Dendritic cell treated with granulocyte-macrophage colony-stimulating factor and Interleukin-4, amounts not matched to agents 40 ng/mL and 50 ng/mL, for 4 days (primary cell): ENCODE data around the gene CAMK1.

Experiments used
- H3K27ac Mint-ChIP-seq: one replicate; pipeline ENCODE4 v1.8.0; 2022; ENCODE audit warnings: mild to moderate bottlenecking, mixed read lengths
- H3K27me3 Mint-ChIP-seq: one replicate; pipeline ENCODE4 v1.8.0; 2022; ENCODE audit warnings: mild to moderate bottlenecking, mixed read lengths
- H3K36me3 Mint-ChIP-seq: one replicate; pipeline ENCODE4 v1.8.0; 2022; ENCODE audit warnings: low read depth, mixed read lengths
- H3K4me1 Mint-ChIP-seq: one replicate; pipeline ENCODE4 v1.8.0; 2022; ENCODE audit warnings: low read depth, mixed read lengths
- H3K4me3 Mint-ChIP-seq: one replicate; pipeline ENCODE4 v1.8.0; 2022; ENCODE audit warnings: mild to moderate bottlenecking, moderate library complexity, mixed read lengths
- H3K9me3 Mint-ChIP-seq: one replicate; pipeline ENCODE4 v1.8.0; 2022; ENCODE audit warnings: mixed read lengths
- intact Hi-C: fragments of 100-400 bp; cut with micrococcal nuclease; formaldehyde crosslinking; loops from one replicate; pipeline ENCODE4 v1.15.0; 2022

Gene CAMK1

DNA sequence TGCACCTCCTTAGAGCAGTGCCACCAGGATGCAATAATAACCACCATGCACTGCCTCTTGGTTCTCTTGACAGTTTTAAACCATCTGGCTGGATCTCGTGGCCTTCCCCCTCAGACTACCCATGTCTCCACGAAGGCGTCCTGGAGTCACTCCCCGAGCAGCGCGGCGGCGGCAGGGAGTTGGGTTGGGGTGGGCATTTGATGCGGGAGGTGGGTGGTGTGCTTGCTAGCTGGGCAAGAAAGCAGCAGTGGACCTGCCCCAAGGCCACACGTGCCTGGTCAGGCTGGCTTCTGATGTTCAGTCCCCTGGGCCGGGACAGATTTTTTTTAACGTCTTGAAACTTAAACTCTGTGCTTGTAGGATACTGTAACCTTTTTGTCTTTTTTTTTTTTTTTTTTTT lies 36.4 kb upstream of the CAMK1 start:
- Mint-ChIP-seq H3K27ac (no peak overlapping the region), H3K4me3 (no peak overlapping the region), H3K4me1 (peaks cover 71% of the 10 kb centered on the region), H3K27me3 (no peaks in the 10 kb centered on the region), H3K9me3 (no peaks in the 10 kb centered on the region), H3K36me3 (peaks cover 92% of the 10 kb centered on the region)
- intact Hi-C loops, result no loop called here

DNA sequence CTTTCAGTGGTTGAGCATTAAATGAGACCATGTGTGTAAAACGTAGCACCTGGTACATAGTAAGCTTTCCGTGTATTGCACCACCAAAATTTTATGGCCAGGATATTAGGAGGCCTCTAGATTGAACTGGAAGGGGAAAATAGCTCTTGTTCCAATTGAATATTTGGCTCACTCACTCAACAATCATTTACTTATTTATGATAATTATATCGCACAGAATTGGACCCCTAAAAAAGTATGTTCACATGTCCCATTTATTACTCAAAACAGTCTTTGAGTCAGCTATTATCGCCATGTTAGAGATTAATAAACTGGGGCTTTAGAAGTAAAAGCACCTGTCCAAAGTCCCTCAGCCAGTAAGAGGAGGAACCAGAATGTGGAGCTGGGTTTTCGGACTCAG lies 35.2 kb upstream of the CAMK1 start:
- Mint-ChIP-seq H3K27me3 (no peaks in the 10 kb centered on the region), H3K36me3 (peaks cover 96% of the 10 kb centered on the region), H3K27ac (no peak overlapping the region), H3K4me3 (no peak overlapping the region), H3K4me1 (peaks cover 60% of the 10 kb centered on the region), H3K9me3 (no peaks in the 10 kb centered on the region)
- intact Hi-C loops, result no loop called here

DNA sequence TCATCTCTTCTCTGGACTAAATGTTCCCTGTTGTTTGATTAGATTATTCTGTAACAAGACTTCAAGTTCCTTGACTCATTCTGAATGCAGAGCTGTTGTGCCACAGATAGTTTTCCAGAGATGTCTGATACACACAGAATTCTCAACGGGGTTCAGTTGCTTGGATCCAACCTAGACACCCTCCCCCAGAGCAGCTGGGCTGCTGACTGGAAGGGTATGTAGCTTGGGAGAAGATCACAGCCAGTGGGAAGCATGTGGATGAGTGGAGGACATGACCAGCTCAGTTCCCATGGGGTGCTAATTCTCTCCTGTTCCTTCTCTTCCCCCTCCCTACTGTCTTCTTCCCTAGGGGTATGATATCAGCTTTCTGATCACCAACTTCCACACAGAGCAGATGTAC lies 33.7 kb upstream of the CAMK1 start:
- Mint-ChIP-seq H3K4me1 (peaks cover 47% of the 10 kb centered on the region), H3K36me3 (peaks cover 97% of the 10 kb centered on the region), H3K27me3 (no peaks in the 10 kb centered on the region), H3K9me3 (no peaks in the 10 kb centered on the region), H3K4me3 (no peak overlapping the region), H3K27ac (peak overlapping the region; percentile 27)
- intact Hi-C loops, result no loop called here

DNA sequence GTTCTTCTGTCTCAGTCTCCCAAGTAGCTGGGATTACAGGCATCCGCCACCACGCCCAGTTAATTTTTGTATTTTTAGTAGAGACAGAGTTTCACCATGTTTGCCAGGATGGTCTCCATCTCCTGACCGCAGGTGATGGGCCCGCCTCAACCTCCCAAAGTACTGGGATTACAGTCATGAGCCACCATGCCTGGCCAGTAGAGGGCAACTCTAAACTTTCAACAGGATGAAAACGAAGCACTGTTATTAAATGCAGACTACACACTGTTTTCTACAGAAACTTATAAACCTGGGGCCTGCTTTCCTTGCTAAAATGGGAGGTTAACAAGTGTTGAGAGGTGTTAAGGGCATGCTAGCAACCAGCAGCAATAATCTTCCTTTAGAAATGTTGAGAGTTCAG lies 30.8 kb upstream of the CAMK1 start:
- no peak overlapping the region for H3K4me3 Mint-ChIP-seq
- intact Hi-C loops, result no loop called here
- peaks cover 99% of the 10 kb centered on the region for H3K36me3 Mint-ChIP-seq
- no peaks in the 10 kb centered on the region for H3K9me3 Mint-ChIP-seq
- no peak overlapping the region for H3K27ac Mint-ChIP-seq
- no peaks in the 10 kb centered on the region for H3K27me3 Mint-ChIP-seq
- H3K4me1 Mint-ChIP-seq, result peaks cover 42% of the 10 kb centered on the region

DNA sequence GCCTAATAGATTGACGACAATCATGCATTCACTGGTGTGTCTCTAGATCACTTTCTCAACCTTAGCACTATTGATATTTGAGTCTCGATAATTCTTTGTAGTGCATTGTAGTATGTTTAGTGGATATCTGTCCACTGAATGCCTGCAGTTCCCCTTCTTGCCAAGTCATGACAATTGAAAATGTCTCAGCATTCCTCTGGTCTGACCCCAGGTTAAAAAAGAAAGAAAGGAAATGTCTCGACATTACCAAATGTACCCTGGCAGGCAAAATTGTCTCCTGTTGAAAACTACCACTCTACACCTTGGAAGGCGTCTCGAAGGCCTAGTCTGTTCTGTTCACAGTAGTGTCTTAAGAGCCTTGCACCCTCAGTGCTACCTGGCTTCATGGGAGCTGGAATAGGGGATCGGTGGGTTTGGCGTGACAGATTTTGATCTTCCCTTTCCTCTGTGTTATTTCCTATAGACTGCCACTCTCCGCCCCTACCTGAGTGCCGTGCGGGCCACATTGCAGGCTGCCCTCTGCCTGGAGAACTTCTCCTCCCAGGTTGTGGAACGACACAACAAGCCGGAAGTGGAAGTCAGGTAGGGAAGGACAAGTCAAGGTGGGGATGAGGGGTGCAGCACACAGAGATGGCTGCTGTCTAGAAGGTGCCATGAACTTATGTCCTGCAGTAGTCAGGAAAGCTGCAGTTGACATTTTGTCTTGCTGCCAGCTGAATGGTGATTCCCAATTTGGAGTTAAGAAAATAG lies 27.6 kb upstream of the CAMK1 start:
- Mint-ChIP-seq H3K27ac (no peak overlapping the region), H3K36me3 (peaks cover 99% of the 10 kb centered on the region)

DNA sequence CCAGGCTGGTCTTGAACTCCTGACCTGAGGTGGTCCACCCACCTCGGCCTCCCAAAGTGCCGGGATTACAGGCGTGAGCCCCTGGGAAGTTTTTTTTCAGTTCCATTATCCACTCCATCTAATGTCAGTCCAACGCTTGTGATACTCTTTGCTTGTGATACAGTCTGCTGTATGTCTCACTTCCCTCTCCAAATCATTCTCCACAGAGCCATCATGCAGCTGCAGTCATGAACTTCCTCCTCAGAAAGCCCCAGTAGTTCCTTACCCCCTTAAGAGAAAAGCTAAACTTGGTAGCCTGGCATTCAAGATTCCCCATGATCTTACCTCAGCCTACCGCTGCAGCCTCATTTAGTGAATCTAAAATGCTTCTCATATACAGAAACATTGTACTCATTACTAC lies 25.5 kb upstream of the CAMK1 start:
- Mint-ChIP-seq H3K9me3 (no peaks in the 10 kb centered on the region), H3K4me3 (peak overlapping the region; percentile 95), H3K36me3 (peaks cover 93% of the 10 kb centered on the region), H3K27me3 (no peaks in the 10 kb centered on the region), H3K4me1 (peaks cover 58% of the 10 kb centered on the region), H3K27ac (peak overlapping the region; percentile 100)
- intact Hi-C loops, result loop anchor here (2.0 kb wide), 1 partner anchor 14 kb away; no protein-coding TSS in a partner anchor

More for the DNA sequence above, 27.6 kb upstream of the CAMK1 start:
- peaks cover 41% of the 10 kb centered on the region for H3K4me1 Mint-ChIP-seq
- H3K9me3 Mint-ChIP-seq, result no peaks in the 10 kb centered on the region
- H3K27me3 Mint-ChIP-seq, result no peaks in the 10 kb centered on the region
- intact Hi-C loops, result no loop called here
- H3K4me3 Mint-ChIP-seq, result no peak overlapping the region

DNA sequence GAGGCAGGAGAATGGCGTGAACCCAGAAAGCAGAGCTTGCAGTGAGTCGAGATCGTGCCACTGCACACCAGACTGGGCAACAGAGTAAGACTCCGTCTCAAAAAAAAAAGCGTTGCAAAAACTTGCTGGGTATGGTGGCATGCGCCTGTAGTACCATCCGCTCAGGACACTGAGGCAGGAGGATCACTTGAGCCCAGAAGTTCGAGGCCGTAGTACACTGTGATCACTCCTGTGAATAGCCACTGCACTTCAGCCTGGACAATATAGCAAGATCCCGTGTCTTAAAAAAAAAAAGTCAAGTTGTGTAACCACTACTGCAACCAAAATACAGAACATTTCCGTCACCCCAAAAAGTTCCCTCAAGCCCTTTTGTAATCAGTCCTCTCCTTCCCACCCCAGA lies 24.7 kb upstream of the CAMK1 start:
- intact Hi-C loops, result loop anchor here (2.0 kb wide), 1 partner anchor 14 kb away; no protein-coding TSS in a partner anchor
- H3K27ac Mint-ChIP-seq, result peak overlapping the region; percentile 100
- H3K9me3 Mint-ChIP-seq, result no peaks in the 10 kb centered on the region
- H3K36me3 Mint-ChIP-seq, result peaks cover 93% of the 10 kb centered on the region
- peaks cover 64% of the 10 kb centered on the region for H3K4me1 Mint-ChIP-seq
- H3K27me3 Mint-ChIP-seq, result no peaks in the 10 kb centered on the region
- peak overlapping the region; percentile 95 for H3K4me3 Mint-ChIP-seq

DNA sequence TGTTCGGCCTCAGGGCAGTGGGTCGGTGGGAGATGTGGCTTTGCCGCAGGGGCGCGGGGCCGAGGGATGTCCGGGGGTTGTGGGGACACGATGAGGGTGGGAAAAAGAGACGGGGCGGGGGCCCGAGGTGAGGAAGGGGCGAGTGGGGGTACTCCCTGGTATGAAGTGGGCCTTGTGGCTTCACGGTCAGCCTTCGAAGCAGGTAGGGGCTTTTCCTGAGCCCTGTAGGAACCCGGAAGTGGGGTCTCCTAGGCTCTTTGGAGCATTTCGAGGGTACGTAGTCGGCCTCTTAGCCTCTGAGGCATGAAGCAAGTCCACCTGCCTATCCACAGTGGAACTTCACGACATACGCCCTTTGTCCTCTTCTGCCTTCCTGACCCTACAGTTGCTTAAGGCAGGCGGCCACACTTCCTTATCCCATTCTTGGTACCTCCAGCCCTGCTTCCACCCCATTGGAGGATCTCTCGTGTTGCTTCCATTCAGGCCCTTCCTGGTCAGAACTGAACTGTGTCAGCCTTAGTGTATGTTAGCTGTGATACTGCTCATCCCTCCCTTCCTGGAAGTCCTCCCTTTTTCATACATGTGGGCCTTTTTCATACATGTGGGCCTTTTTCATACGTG lies 23.5 kb upstream of the CAMK1 start:
- peaks cover 63% of the 10 kb centered on the region for H3K4me1 Mint-ChIP-seq
- H3K27me3 Mint-ChIP-seq, result no peaks in the 10 kb centered on the region
- intact Hi-C loops, result loop anchor here (2.0 kb wide), 1 partner anchor 42 kb away; no protein-coding TSS in a partner anchor
- peak overlapping the region; percentile 95 for H3K4me3 Mint-ChIP-seq
- H3K36me3 Mint-ChIP-seq, result peaks cover 94% of the 10 kb centered on the region
- no peaks in the 10 kb centered on the region for H3K9me3 Mint-ChIP-seq
- H3K27ac Mint-ChIP-seq, result peak overlapping the region; percentile 100

DNA sequence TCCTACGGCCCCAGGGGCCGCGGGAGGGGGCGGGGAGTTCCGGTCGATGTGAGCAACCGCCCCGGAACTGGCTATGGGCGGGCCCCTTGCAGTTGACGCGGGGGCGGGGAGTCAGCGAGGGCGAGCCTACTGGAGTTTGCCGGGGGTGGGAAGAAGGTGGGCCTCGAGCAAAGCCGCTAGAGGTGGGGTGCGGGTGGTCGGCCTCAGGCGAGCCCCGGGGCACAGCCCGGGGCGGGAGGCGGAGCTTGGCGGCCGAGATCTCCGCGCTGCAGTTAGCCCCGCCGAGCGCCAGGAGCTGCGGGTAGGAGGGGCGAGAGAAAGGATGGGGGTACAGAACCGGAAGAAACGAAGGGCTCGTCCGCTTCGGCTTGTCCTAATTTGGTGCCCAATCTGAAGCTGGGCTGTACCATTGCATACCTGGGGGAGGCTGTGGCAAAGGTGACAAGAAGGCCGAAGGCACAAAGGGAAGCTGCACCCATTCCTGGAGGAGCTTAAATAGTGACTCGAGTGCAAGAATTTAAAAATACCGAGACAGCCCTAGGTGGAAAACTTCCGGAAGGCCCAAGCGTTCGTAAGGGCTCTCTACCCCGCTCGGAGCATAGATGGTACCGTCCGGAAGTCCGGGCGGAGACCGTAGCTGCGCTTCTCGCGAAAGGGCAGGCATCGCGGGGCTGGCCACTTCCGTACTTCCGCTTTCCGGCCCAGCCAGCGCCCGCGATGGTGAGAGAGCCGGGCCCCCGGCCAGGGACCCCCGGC lies 22.8 kb upstream of the CAMK1 start, which contains the start of the genes ARPC4 and TADA3:
Gene ARPC4 (plus strand): TSS at position 678 of the 756 bp plus-strand sequence. CDS start 40 bp downstream, at position 718.
Gene TADA3 (minus strand): TSS at position 69 of the 756 bp plus-strand sequence. CDS start 1,007 bp downstream, outside the sequence.
- Mint-ChIP-seq H3K27ac (peak within 1 kb of the TSS; percentile 100), H3K9me3 (no peaks in the 10 kb centered on the region), H3K4me3 (peak within 1 kb of the TSS; percentile 95), H3K27me3 (no peaks in the 10 kb centered on the region), H3K4me1 (peaks cover 59% of the 10 kb centered on the region), H3K36me3 (peaks cover 94% of the 10 kb centered on the region)
- intact Hi-C loops, result loop anchor here (1.0 to 2.0 kb wide), 2 partner anchors 42 to 61 kb away; partner anchors contain the start of gene BRPF1

DNA sequence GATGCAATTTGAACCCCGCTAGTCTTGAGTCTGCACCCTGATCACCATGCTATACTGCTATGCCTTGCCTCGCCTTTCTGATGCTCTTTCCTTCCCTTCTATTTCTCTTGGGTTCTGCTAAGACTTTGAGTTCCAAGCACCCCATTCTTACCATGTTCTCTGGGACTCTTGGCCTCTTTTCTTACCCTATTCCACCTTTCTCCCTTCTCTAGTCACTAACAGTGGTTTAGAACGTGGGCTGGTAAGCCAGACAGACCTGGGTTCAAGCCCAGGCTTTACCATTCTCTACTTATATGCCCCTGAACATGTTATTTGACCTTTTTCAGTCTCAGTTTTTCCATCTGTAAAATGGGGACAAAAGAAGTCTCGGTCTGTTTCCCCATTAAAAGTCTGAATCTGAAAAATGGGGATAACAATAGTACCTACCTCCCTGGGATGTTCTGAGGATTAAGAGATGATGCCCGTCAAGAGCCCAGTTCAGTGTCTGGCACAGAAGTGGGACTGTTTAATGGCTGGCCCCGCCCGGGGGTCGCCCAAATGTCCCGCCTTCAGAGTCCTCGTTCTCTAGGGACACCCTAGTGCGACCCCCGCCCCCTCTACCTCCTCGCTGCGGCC lies 22.1 kb upstream of the CAMK1 start:
- Mint-ChIP-seq H3K27me3 (no peaks in the 10 kb centered on the region), H3K36me3 (peaks cover 94% of the 10 kb centered on the region), H3K27ac (peak overlapping the region; percentile 100), H3K4me3 (peak overlapping the region; percentile 95), H3K9me3 (no peaks in the 10 kb centered on the region), H3K4me1 (peaks cover 57% of the 10 kb centered on the region)
- intact Hi-C loops, result loop anchor here (1.0 to 2.0 kb wide), 2 partner anchors 41 to 61 kb away; partner anchors contain the start of gene BRPF1

DNA sequence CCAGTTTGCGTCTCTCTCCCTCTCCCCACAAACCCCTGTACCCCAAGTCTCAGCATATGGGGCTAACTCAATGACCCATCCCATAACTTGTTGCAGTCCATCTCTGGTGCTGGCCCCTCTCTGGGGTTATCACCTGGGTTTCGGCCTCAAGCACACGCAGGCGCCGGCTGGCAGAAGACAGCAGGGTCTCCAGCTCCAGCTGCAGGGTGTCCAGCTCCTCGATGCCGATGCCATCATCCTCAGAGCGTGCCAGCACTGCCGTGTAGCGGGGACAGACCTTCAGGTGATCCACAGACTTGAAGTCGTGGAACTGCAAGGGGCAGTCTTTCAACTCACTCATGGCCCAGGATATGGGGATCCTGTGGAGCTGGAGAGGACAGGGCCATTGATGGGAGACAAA lies 21.4 kb upstream of the CAMK1 start:
- intact Hi-C loops, result no loop called here
- Mint-ChIP-seq H3K9me3 (no peaks in the 10 kb centered on the region), H3K36me3 (peaks cover 94% of the 10 kb centered on the region), H3K27me3 (no peaks in the 10 kb centered on the region), H3K4me3 (no peak overlapping the region), H3K4me1 (peaks cover 53% of the 10 kb centered on the region), H3K27ac (peak overlapping the region; percentile 48)

DNA sequence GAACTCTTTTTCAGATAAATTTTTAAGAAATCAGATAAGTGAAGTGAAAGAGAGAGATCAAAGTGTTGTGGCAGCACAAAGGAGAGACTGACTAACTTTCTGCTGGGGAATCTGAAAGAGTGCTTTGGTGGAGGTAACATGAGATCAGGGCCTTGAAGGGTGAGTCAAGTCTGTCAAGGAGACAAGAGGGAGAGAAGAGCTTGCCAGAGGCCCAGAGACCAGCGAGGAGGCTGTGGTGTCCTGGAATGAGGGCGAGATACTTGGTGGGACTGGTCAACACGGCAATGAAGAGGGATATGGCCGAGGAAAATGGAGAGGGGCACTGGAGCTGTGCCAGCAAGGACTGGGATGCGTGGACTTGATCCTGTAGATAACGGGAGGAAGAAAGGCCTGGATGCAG lies 18.0 kb upstream of the CAMK1 start:
- Mint-ChIP-seq H3K4me1 (peaks cover 31% of the 10 kb centered on the region), H3K36me3 (peaks cover 94% of the 10 kb centered on the region), H3K4me3 (no peak overlapping the region), H3K27me3 (no peaks in the 10 kb centered on the region), H3K9me3 (no peaks in the 10 kb centered on the region), H3K27ac (peak overlapping the region; percentile 12)
- intact Hi-C loops, result no loop called here

DNA sequence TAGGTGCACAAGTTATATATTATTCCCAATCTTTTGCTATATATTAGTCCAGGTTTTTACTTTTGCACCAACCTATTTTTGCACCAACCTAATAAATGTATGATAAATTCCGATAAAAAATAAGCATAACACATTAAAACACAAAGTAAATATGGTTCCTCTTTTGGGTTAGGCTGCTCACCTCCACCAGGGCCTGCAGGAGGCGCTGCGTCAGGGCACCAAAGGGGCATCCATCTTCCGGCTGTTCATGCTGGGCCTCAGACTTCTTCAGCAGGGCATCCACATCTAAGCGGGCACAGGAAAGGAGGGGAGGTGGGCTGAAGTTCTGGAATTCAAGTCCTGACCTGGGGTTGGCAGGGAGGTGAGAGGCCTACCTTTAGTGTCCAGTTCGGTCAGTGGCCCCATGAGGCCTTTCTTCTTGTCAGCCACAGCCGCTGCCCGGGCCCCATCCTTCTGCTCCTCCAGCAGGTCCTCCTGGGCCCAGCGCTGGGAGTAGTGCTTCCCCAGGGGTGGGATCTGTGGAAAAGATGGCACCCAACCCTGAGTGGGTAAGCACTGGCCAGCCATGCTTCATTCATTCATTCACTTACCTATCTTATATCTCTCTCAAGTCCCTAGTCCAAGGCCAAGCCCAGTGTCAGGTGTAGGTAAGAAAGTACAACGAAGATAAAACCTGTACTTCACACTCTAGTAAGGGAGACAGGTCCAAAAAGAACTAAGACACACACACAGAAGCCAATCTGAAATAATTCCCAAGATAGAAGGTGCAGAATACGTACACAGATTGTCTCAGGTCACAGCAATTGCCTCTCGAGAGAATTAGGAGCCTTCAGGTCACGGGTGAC lies 17.3 kb upstream of the CAMK1 start:
- intact Hi-C loops, result no loop called here
- Mint-ChIP-seq H3K27ac (peak overlapping the region; percentile 12), H3K36me3 (peaks cover 94% of the 10 kb centered on the region), H3K9me3 (no peaks in the 10 kb centered on the region), H3K4me1 (peaks cover 37% of the 10 kb centered on the region), H3K27me3 (no peaks in the 10 kb centered on the region), H3K4me3 (no peak overlapping the region)
